ENCODE measurements around the gene OSGIN1. TPM values are rescaled to one million over a fixed set of nuclear protein-coding genes. Genes with fewer than 3 reads are reported as not detected.

Gene OSGIN1
- total RNA-seq, 1 donor from 2014 or later = 19.0 TPM

- no peak overlapping the region for H3K27ac ChIP-seq
- no peaks in the 10 kb centered on the region for H3K27me3 ChIP-seq
- no peak overlapping the region for H3K4me3 ChIP-seq
- peaks cover 76% of the 10 kb centered on the region for H3K36me3 ChIP-seq
- ATAC-seq = no peak
- intact Hi-C loops (cut with DNase I) = no loop called here
- H3K9me3 ChIP-seq = no peaks in the 10 kb centered on the region
- DNase-seq = no peak
- no peak for TF ChIP-seq CTCF (IDR thresholded peaks at IDR 0.05)
- H3K4me1 ChIP-seq = peaks cover 5% of the 10 kb centered on the region
These were observed 38.0 kb upstream of the OSGIN1 start for GRCh38 chr16:83915081-83915480.

GRCh38 chr16:83915491-83915890 lies 37.5 kb upstream of the OSGIN1 start:
- peaks cover 5% of the 10 kb centered on the region for H3K4me1 ChIP-seq
- no peak for TF ChIP-seq CTCF (IDR thresholded peaks at IDR 0.05)
- peaks cover 72% of the 10 kb centered on the region for H3K36me3 ChIP-seq
- no peak overlapping the region for H3K27ac ChIP-seq
- DNase-seq (no peak), ATAC-seq (no peak)
- H3K27me3 ChIP-seq = no peaks in the 10 kb centered on the region
- no peaks in the 10 kb centered on the region for H3K9me3 ChIP-seq
- H3K4me3 ChIP-seq = no peak overlapping the region
- intact Hi-C loops (cut with DNase I) = no loop called here

- Histone ChIP-seq H3K27me3 (no peaks in the 10 kb centered on the region), H3K36me3 (peaks cover 54% of the 10 kb centered on the region), H3K9me3 (no peaks in the 10 kb centered on the region), H3K4me3 (no peak overlapping the region), H3K4me1 (peaks cover 5% of the 10 kb centered on the region), H3K27ac (no peak overlapping the region)
- peak; percentile 40 for DNase-seq
- no peak for ATAC-seq
- intact Hi-C loops (cut with DNase I) = no loop called here
- TF ChIP-seq CTCF (IDR thresholded peaks at IDR 0.05) = no peak
These were observed 35.6 kb upstream of the OSGIN1 start for GRCh38 chr16:83917152-83918120.

GRCh38 chr16:83920894-83921491 lies 32.0 kb upstream of the OSGIN1 start:
- Histone ChIP-seq H3K27ac (no peak overlapping the region), H3K9me3 (no peaks in the 10 kb centered on the region), H3K4me1 (no peaks in the 10 kb centered on the region), H3K27me3 (no peaks in the 10 kb centered on the region), H3K36me3 (peaks cover 24% of the 10 kb centered on the region), H3K4me3 (no peak overlapping the region)
- DNase-seq (no peak), ATAC-seq (no peak)
- no peak for TF ChIP-seq CTCF (IDR thresholded peaks at IDR 0.05)
- intact Hi-C loops (cut with DNase I) = no loop called here

- ATAC-seq = no peak
- intact Hi-C loops (cut with DNase I) = no loop called here
- no peak for TF ChIP-seq CTCF (IDR thresholded peaks at IDR 0.05)
- Histone ChIP-seq H3K27ac (no peak overlapping the region), H3K4me3 (no peak overlapping the region), H3K9me3 (no peaks in the 10 kb centered on the region), H3K4me1 (no peaks in the 10 kb centered on the region), H3K27me3 (no peaks in the 10 kb centered on the region), H3K36me3 (peaks cover 6% of the 10 kb centered on the region)
- DNase-seq = peak; percentile 59
These were observed 29.3 kb upstream of the OSGIN1 start for GRCh38 chr16:83923581-83924365.

Data from upper lobe of right lung (tissue), 1 donor.